SK-N-SH treated with all-trans-retinoic acid at 6 μM for 48 hours (cell line): ENCODE results near the gene CD22.

Source experiments
- ATAC-seq: fragments of 200-7000 bp; cut with Tn5 transposase; 3 replicates; pipeline ENCODE4 v1.9.1; 2020; ENCODE audit warnings: mild to moderate bottlenecking, moderate library complexity
- ARNTL ChIP-seq: fragments of 450-650 bp; formaldehyde crosslinking; IDR thresholded peaks from 2 replicates; pipeline ENCODE4 v1.5.0; 2020; ENCODE audit warnings: low read depth, mild to moderate bottlenecking, moderate library complexity, borderline replicate concordance
- BACH2 ChIP-seq: fragments of 250-450 bp; sonication (Bioruptor Pico); IDR thresholded peaks from 2 replicates; pipeline ENCODE4 v1.9.0; 2021; ENCODE audit warnings: mild to moderate bottlenecking, borderline replicate concordance
- ESRRG ChIP-seq: fragments of 250-450 bp; sonication (Bioruptor Pico); IDR thresholded peaks from 2 replicates; pipeline ENCODE4 v1.6.1; 2021; ENCODE audit warnings: mild to moderate bottlenecking
- GLIS3 ChIP-seq: fragments of 250-450 bp; sonication (Bioruptor Pico); IDR thresholded peaks from 2 replicates; pipeline ENCODE4 v1.5.0; 2020; ENCODE audit warnings: mild to moderate bottlenecking, moderate library complexity
- ISL1 ChIP-seq: fragments of 250-450 bp; sonication (Bioruptor Pico); IDR thresholded peaks from 2 replicates; pipeline ENCODE4 v2.1.2; 2022; ENCODE audit warnings: mild to moderate bottlenecking, moderate library complexity
- PATZ1 ChIP-seq: fragments of 250-450 bp; sonication (Bioruptor Pico); IDR thresholded peaks from 2 replicates; pipeline ENCODE4 v1.8.0; 2020; ENCODE audit warnings: mild to moderate bottlenecking, moderate library complexity, borderline replicate concordance
- PPARA ChIP-seq: fragments of 250-450 bp; sonication (Bioruptor Pico); IDR thresholded peaks from 2 replicates; pipeline ENCODE4 v1.5.0; 2020; ENCODE audit warnings: mild to moderate bottlenecking, borderline replicate concordance
- RARB ChIP-seq: fragments of 250-450 bp; sonication (Bioruptor Pico); IDR thresholded peaks from 2 replicates; pipeline ENCODE4 v1.8.0; 2021; ENCODE audit warnings: mild to moderate bottlenecking, moderate library complexity
- SNAI2 ChIP-seq: fragments of 250-450 bp; sonication (Bioruptor Pico); IDR thresholded peaks from 2 replicates; pipeline ENCODE4 v1.5.0; 2020; ENCODE audit warnings: mild to moderate bottlenecking, moderate library complexity
- TCF4 ChIP-seq: fragments of 250-450 bp; sonication (Bioruptor Pico); IDR thresholded peaks from 2 replicates; pipeline ENCODE4 v1.8.0; 2021; ENCODE audit warnings: mild to moderate bottlenecking, moderate library complexity, borderline replicate concordance
- TOX ChIP-seq: fragments of 250-450 bp; sonication (Bioruptor Pico); IDR thresholded peaks from 2 replicates; pipeline ENCODE4 v1.8.0; 2021; ENCODE audit warnings: mild to moderate bottlenecking, moderate library complexity, borderline replicate concordance
- ZC3H10 ChIP-seq: fragments of 250-450 bp; sonication (Bioruptor Pico); IDR thresholded peaks from 2 replicates; pipeline ENCODE4 v1.5.1; 2021; ENCODE audit warnings: mild to moderate bottlenecking, moderate library complexity
- ZFP30 ChIP-seq: fragments of 450-650 bp; formaldehyde crosslinking; IDR thresholded peaks from 2 replicates; pipeline ENCODE4 v1.5.0; 2022; ENCODE audit warnings: mild to moderate bottlenecking, moderate library complexity
- ZNF565 ChIP-seq: fragments of 450-650 bp; formaldehyde crosslinking; conservative IDR thresholded peaks from 2 replicates; pipeline ENCODE4 v1.5.0; 2020; ENCODE audit warnings: low read depth, mild to moderate bottlenecking, moderate library complexity
- ZNF70 ChIP-seq: fragments of 450-650 bp; formaldehyde crosslinking; IDR thresholded peaks from 2 replicates; pipeline ENCODE4 v1.5.0; 2020; ENCODE audit warnings: mild to moderate bottlenecking, moderate library complexity
- ZNF8 ChIP-seq: fragments of 450-650 bp; formaldehyde crosslinking; IDR thresholded peaks from 2 replicates; pipeline ENCODE4 v1.5.0; 2020; ENCODE audit warnings: mild to moderate bottlenecking, moderate library complexity
- TF ChIP-seq, protein P1 (sequence below): fragments of 250-450 bp; sonication (Bioruptor Pico); IDR thresholded peaks from 2 replicates; pipeline ENCODE4 v1.5.1; 2020; ENCODE audit warnings: low read depth, mild to moderate bottlenecking, moderate library complexity
- TF ChIP-seq, protein P2 (sequence below): fragments of 250-450 bp; sonication (Bioruptor Pico); IDR thresholded peaks from 2 replicates; pipeline ENCODE4 v1.5.0; 2020; ENCODE audit warnings: mild to moderate bottlenecking, moderate library complexity
- TF ChIP-seq, protein P3 (sequence below): fragments of 250-450 bp; sonication (Bioruptor Pico); IDR thresholded peaks from 2 replicates; pipeline ENCODE4 v1.5.1; 2021; ENCODE audit warnings: mild to moderate bottlenecking, moderate library complexity

CD22 gene

DNA sequence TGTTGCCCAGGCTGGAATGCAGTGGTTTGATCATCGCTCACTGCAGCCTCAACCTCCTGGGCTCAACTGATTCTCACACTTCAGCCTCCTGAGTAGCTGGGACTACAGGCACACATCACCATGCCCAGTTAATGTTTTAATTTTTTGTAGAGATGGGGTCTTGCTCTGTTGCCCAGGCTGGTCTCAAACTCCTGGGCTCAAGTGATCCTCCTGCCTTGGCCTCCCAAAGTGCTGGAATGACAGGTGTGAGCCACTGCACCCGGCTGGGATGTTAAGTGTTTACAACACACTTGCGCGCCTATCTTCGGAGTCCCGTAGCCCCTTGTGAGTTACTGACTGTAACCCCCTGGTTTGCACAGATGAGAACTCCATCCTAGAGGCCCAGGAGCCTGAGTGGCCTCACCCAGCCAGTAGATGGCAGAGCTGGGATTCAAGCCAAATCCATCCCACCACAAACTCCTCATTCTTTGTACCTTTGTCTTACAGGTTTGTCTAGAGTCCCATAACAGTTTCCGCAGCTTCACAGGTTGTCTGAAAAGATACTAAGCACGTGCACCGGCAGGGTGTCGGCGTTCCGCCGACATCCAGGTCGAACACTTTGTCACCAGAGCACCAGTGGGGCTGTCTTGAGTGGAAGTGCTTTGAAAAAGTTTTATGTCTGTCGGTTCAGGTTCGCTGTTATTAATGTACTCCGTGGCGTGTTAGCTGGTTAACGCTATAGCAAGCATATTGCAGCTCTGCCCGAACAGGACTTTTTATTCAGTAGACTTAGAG lies 22.3 kb upstream of the CD22 start:
- TF ChIP-seq, protein P1, sequence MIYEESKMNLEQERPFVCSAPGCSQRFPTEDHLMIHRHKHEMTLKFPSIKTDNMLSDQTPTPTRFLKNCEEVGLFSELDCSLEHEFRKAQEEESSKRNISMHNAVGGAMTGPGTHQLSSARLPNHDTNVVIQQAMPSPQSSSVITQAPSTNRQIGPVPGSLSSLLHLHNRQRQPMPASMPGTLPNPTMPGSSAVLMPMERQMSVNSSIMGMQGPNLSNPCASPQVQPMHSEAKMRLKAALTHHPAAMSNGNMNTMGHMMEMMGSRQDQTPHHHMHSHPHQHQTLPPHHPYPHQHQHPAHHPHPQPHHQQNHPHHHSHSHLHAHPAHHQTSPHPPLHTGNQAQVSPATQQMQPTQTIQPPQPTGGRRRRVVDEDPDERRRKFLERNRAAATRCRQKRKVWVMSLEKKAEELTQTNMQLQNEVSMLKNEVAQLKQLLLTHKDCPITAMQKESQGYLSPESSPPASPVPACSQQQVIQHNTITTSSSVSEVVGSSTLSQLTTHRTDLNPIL (CRISPR knock-in tag) = no peak
- TF ChIP-seq ESRRG (no peak), ZNF565 (CRISPR knock-in tag) (no peak), BACH2 (CRISPR knock-in tag) (no peak), RARB (CRISPR knock-in tag) (no peak), ZNF8 (CRISPR knock-in tag) (no peak)
- TF ChIP-seq, all 23 proteins: peak for 0
- peak; percentile 40; the same call in 1 of the 3 replicates for ATAC-seq

GRCh38 chr19:35307931-35308330 lies 21.1 kb upstream of the CD22 start:
- TF ChIP-seq GLIS3 (CRISPR knock-in tag) = no peak
- TF ChIP-seq ZNF8 (CRISPR knock-in tag) = no peak
- TF ChIP-seq, protein P2, sequence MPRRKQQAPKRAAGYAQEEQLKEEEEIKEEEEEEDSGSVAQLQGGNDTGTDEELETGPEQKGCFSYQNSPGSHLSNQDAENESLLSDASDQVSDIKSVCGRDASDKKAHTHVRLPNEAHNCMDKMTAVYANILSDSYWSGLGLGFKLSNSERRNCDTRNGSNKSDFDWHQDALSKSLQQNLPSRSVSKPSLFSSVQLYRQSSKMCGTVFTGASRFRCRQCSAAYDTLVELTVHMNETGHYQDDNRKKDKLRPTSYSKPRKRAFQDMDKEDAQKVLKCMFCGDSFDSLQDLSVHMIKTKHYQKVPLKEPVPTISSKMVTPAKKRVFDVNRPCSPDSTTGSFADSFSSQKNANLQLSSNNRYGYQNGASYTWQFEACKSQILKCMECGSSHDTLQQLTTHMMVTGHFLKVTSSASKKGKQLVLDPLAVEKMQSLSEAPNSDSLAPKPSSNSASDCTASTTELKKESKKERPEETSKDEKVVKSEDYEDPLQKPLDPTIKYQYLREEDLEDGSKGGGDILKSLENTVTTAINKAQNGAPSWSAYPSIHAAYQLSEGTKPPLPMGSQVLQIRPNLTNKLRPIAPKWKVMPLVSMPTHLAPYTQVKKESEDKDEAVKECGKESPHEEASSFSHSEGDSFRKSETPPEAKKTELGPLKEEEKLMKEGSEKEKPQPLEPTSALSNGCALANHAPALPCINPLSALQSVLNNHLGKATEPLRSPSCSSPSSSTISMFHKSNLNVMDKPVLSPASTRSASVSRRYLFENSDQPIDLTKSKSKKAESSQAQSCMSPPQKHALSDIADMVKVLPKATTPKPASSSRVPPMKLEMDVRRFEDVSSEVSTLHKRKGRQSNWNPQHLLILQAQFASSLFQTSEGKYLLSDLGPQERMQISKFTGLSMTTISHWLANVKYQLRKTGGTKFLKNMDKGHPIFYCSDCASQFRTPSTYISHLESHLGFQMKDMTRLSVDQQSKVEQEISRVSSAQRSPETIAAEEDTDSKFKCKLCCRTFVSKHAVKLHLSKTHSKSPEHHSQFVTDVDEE (CRISPR knock-in tag) = no peak
- TF ChIP-seq RARB (CRISPR knock-in tag) = no peak
- no peak for TF ChIP-seq TOX (CRISPR knock-in tag)
- TF ChIP-seq, protein P3, sequence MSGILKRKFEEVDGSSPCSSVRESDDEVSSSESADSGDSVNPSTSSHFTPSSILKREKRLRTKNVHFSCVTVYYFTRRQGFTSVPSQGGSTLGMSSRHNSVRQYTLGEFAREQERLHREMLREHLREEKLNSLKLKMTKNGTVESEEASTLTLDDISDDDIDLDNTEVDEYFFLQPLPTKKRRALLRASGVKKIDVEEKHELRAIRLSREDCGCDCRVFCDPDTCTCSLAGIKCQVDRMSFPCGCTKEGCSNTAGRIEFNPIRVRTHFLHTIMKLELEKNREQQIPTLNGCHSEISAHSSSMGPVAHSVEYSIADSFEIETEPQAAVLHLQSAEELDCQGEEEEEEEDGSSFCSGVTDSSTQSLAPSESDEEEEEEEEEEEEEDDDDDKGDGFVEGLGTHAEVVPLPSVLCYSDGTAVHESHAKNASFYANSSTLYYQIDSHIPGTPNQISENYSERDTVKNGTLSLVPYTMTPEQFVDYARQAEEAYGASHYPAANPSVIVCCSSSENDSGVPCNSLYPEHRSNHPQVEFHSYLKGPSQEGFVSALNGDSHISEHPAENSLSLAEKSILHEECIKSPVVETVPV (CRISPR knock-in tag) = no peak
- TF ChIP-seq ISL1 (CRISPR knock-in tag) = no peak
- no peak for TF ChIP-seq ZC3H10 (CRISPR knock-in tag)
- no peak for TF ChIP-seq ZNF565 (CRISPR knock-in tag)
- TF ChIP-seq SNAI2 (CRISPR knock-in tag) = no peak
- TF ChIP-seq BACH2 (CRISPR knock-in tag) = no peak
- TF ChIP-seq ZFP30 = no peak
- TF ChIP-seq, protein P1 (CRISPR knock-in tag) = no peak
- no peak for TF ChIP-seq ZNF70
- TF ChIP-seq PPARA (CRISPR knock-in tag) = no peak
- no peak for TF ChIP-seq ESRRG
- TF ChIP-seq ARNTL (CRISPR knock-in tag) = no peak
- ATAC-seq = no peak

GRCh38 chr19:35308910-35309309 lies 20.1 kb upstream of the CD22 start:
- TF ChIP-seq TCF4 (CRISPR knock-in tag) (no peak), ESRRG (no peak), TOX (CRISPR knock-in tag) (no peak), SNAI2 (CRISPR knock-in tag) (no peak), GLIS3 (CRISPR knock-in tag) (no peak), ZC3H10 (CRISPR knock-in tag) (no peak), PATZ1 (CRISPR knock-in tag) (no peak)
- TF ChIP-seq, protein P2 (CRISPR knock-in tag) = no peak
- ATAC-seq = no peak
